T-helper 22 cell (primary cell): ENCODE results near the gene SCAPER.
"Not testable (repeated sequence)": the region's sequence is repeated elsewhere in the genome, so short reads cannot be mapped to it uniquely, and the experiment has no call there.

Source experiments
- DNase-seq: peaks from one replicate; pipeline ENCODE4 v3.0.0-alpha.2; 2020; ENCODE audit warnings: low read depth

The SCAPER gene

GRCh38 chr15:76913737-76914136 is 8.6 kb upstream of the SCAPER start:
- no peak for DNase-seq

- no peak for DNase-seq
Observed at GRCh38 chr15:76912430-76912829, 7.3 kb upstream of the SCAPER start.

- no peak for DNase-seq
Observed at GRCh38 chr15:76905855-76906254, 715 bp upstream of the SCAPER start.

GRCh38 chr15:76904461-76905012 is 603 bp downstream of the SCAPER start:
- DNase-seq = no peak

- DNase-seq = no peak
Observed at GRCh38 chr15:76903251-76903681, 1.9 kb downstream of the SCAPER start.

GRCh38 chr15:76901965-76902364 is 3.2 kb downstream of the SCAPER start:
- no peak for DNase-seq

GRCh38 chr15:76899931-76900310 is 5.2 kb downstream of the SCAPER start:
- not testable (repeated sequence) for DNase-seq

GRCh38 chr15:76899176-76899930 is 5.8 kb downstream of the SCAPER start:
- DNase-seq = not testable (repeated sequence)

GRCh38 chr15:76898102-76898501 is 7.0 kb downstream of the SCAPER start:
- no peak for DNase-seq

GRCh38 chr15:76894174-76894573 is 11.0 kb downstream of the SCAPER start:
- DNase-seq = no peak

GRCh38 chr15:76892836-76893235 is 12.3 kb downstream of the SCAPER start:
- not testable (repeated sequence) for DNase-seq

GRCh38 chr15:76887280-76888141 is 17.6 kb downstream of the SCAPER start:
- not testable (repeated sequence) for DNase-seq

- no peak for DNase-seq
Observed at GRCh38 chr15:76885212-76885611, 19.9 kb downstream of the SCAPER start.

GRCh38 chr15:76875911-76876310 is 29.2 kb downstream of the SCAPER start:
- no peak for DNase-seq

- not testable (repeated sequence) for DNase-seq
Observed at GRCh38 chr15:76873066-76873465, 32.1 kb downstream of the SCAPER start.

GRCh38 chr15:76871930-76872329 is 33.2 kb downstream of the SCAPER start:
- DNase-seq = no peak

GRCh38 chr15:76868740-76869139 is 36.4 kb downstream of the SCAPER start:
- DNase-seq = no peak

- DNase-seq = no peak
Observed at GRCh38 chr15:76866716-76867321, 38.3 kb downstream of the SCAPER start.

GRCh38 chr15:76866008-76866407 is 39.1 kb downstream of the SCAPER start:
- DNase-seq = no peak

- no peak for DNase-seq
Observed at GRCh38 chr15:76865548-76865991, 39.6 kb downstream of the SCAPER start.

- no peak for DNase-seq
Observed at GRCh38 chr15:76864586-76864985, 40.6 kb downstream of the SCAPER start.

- DNase-seq = no peak
Observed at GRCh38 chr15:76863693-76864092, 41.4 kb downstream of the SCAPER start.
